GM10847 (cell line): ENCODE results near the gene CFAP97.

Source experiments
- POLR2A ChIP-seq: IDR thresholded peaks from 2 replicates; pipeline ENCODE4 v1.6.1; 2011; ENCODE audit not compliant: insufficient read length; ENCODE audit errors: extremely low read depth

CFAP97 gene

DNA sequence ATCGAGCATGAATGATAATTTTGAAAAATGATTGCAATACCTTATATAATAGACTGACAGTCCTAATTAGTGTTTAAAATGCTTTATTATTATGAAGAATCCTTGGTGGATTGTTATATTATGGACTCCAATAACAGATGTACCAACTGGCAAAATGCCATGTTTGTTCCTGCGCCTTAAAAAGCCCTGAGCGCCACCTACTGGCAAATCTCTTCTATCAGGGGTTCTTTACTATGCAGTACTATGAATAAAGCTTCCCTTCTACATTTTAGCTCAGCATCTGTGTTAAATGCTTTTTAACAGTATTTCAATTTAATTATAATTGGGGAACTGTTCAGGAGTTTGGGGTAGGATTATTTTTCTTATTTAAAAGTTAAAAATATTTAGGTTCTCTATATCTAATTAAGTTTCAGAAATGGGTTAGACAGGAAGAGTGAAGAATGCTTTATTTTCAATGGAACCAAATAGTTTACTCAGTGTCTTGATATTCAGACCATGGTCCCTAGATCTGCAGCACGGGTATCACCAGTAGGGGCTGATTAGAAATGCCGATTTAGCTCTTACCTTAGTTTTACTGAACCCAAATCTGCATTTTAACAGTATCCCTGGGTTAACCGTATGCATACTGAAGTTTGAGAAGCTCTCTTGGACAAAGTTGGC is 20.0 kb downstream of the CFAP97 start:
- no peak for TF ChIP-seq POLR2A

DNA sequence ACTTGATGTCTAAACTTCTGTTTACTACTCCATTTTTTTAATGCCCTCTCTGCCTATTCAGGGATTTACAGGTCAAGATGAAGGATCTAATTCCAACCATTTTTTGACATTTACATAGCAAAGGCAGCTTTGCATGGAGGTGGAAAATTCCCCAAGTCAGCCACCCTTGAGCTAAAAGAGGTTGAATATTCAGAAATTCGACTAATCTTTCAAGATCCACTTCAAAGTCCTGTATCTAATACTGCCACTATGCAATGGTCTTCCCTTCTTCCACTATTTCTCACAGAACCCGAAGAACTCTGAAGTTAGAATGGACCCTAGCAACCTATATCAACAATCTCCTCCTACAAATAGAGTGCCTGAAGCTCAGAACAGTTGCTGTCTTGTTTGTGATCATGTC is 21.6 kb downstream of the CFAP97 start:
- TF ChIP-seq POLR2A: no peak

- no peak for TF ChIP-seq POLR2A
Observed at GRCh38 chr4:185179488-185179887, 24.3 kb downstream of the CFAP97 start.

- no peak for TF ChIP-seq POLR2A
Observed at GRCh38 chr4:185171373-185172071, 32.3 kb downstream of the CFAP97 start.

DNA sequence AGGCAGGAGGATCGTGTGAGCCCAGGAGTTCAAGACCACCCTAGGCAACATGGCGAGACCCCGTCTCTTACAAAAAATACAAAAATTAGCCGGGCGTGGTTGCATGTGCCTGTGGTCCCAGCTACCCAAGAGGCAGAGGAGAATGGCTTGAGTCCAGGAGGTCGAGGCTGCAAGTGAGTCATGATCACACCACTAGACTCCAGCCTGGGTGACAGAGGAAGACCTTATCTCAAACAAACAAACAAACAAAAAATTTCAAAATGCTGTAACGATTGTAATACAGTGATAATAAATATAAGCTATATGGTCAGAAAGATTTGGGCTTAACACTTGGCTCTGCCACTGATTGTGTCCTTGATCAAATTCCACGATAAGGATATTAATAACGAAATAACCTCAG is 36.6 kb downstream of the CFAP97 start:
- TF ChIP-seq POLR2A: no peak

DNA sequence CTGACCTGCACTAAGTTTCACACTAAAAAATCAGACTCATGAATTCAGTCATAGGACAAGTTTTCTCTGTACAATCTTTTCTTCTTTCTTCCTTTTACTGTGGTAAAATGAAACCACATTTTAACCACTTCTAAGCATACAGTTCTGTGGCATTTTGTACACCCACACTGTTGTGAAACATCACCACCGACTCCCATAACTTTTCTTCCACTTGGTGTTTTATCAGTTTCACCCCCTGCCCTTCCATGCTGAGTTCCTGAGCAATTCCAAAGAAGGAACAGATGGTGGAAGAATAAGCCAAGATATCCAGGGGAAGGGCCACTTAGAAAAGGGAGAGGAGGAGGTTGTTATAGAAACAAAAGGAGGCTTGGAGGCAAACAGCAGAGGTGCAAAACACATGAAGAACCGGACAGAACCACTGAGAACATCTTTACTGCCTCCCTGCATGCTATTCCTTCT is 38.2 kb downstream of the CFAP97 start:
- TF ChIP-seq POLR2A: no peak

- no peak for TF ChIP-seq POLR2A
Observed at GRCh38 chr4:185151296-185151695, 52.5 kb downstream of the CFAP97 start.

DNA sequence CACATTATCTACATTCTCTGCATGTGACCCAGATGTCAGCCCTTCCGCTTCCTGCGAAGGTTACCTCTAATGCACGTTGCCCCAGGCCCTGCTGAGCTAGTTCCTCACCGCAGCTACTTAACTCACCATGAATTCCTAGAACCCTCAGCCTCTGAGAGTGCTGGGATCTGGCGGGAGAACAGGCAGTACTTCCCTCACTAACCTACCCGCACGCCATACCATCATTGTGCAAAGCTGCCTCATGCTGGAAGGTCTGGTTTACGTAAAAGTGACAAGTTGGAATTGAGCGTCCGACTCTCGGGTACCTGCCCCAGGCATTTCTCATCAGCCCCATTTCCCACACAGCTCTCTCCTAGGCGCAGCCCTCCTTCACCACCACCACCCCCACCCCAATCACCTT is 54.4 kb downstream of the CFAP97 start:
- TF ChIP-seq POLR2A: no peak

DNA sequence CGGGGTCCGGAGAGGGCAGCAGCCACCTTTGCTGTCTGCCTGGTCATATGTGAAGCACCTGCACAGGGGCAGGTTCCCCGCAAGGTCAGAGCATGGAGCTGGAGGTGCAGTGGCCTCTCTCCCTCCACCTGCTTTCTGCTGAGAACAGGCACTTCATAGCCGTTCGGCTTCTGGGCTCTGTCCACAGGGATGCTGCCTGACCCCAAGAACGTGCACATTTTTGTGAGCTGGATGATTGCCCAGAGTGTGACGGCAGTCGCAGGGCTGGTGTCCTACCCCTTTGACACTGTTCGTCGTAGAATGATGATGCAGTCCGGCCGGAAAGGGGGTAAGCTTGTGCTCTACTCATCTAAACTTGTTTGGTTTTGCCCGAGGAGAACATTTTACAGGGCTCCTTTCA is 58.2 kb downstream of the CFAP97 start:
- no peak for TF ChIP-seq POLR2A

- TF ChIP-seq POLR2A: no peak
Observed at GRCh38 chr4:185144601-185145240, 59.1 kb downstream of the CFAP97 start.

- no peak for TF ChIP-seq POLR2A
Observed at GRCh38 chr4:185143601-185143969, 60.2 kb downstream of the CFAP97 start.

- peak; percentile 99 for TF ChIP-seq POLR2A
Observed at GRCh38 chr4:185142912-185143600, 60.7 kb downstream of the CFAP97 start, which contains the start of gene SLC25A4. TSS of gene SLC25A4 (plus strand) at chr4:185143266. CDS start at chr4:185143373, 107 bp downstream.

DNA sequence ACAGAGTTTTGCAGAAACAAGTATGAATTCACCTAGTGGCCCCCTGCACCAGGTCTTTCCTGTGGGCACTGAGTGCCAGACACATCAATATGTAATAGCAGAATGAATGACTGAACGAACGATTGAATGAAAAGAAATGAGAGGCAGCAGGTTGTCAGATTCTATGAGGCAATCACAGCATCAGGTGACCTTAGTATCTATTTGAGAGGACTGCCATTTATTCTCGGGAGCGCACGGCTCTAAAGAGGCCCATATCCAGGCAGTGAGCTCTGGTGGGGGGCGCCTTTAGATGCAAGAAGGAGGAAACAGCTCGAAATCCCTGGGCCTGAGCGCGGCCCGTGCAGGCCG is 61.3 kb downstream of the CFAP97 start:
- no peak for TF ChIP-seq POLR2A

DNA sequence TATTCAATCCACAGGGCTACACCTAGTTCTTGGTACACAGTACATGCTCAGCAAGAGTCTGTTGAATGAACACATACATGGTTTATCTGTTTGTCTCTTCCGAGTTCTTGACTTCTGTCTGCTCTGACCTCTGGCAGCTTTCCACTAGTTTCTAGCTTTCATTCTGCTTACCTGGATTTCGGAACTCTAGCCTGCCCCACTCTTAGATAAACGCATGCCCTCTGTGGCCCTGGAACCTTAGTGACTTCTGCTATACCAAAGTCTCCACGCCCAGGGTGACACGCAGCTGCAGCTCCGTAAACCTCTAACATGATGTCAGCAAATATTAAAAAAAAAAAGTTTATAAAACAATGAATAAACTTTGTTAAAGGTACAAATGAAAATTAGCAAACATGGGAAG is 62.0 kb downstream of the CFAP97 start:
- no peak for TF ChIP-seq POLR2A

GRCh38 chr4:185139736-185140135 is 64.1 kb downstream of the CFAP97 start:
- TF ChIP-seq POLR2A: no peak

- no peak for TF ChIP-seq POLR2A
Observed at GRCh38 chr4:185138161-185138560, 65.6 kb downstream of the CFAP97 start.
